Ishikawa (cell line): ENCODE data around the gene FANCD2.

ENCODE experiments used
- CEBPB ChIP-seq: IDR thresholded peaks from 2 replicates; pipeline ENCODE4 v1.6.1; 2012
- CREB1 ChIP-seq: IDR thresholded peaks from 2 replicates; pipeline ENCODE4 v1.6.1; 2012; ENCODE audit warnings: low read depth
- EGR1 ChIP-seq: IDR thresholded peaks from 2 replicates; pipeline ENCODE4 v1.6.1; 2012
- EP300 ChIP-seq: IDR thresholded peaks from 2 replicates; pipeline ENCODE4 v1.6.1; 2012; ENCODE audit warnings: borderline replicate concordance
- FOXM1 ChIP-seq: IDR thresholded peaks from 2 replicates; pipeline ENCODE4 v1.6.1; 2012; ENCODE audit warnings: low read depth, borderline replicate concordance
- MAX ChIP-seq: IDR thresholded peaks from 2 replicates; pipeline ENCODE4 v1.6.1; 2012
- RAD21 ChIP-seq: IDR thresholded peaks from 2 replicates; pipeline ENCODE4 v1.6.1; 2012; ENCODE audit warnings: low read depth
- TAF1 ChIP-seq: IDR thresholded peaks from 2 replicates; pipeline ENCODE4 v1.6.1; 2012; ENCODE audit warnings: low read depth, mild to moderate bottlenecking
- USF1 ChIP-seq: IDR thresholded peaks from 2 replicates; pipeline ENCODE4 v1.6.1; 2012
- YY1 ChIP-seq: IDR thresholded peaks from 2 replicates; pipeline ENCODE4 v1.6.1; 2012; ENCODE audit warnings: low read depth
- TF ChIP-seq, protein P1 (sequence below): IDR thresholded peaks from 2 replicates; pipeline ENCODE4 v1.6.1; 2012; ENCODE audit warnings: low read depth, mild to moderate bottlenecking

DNA sequence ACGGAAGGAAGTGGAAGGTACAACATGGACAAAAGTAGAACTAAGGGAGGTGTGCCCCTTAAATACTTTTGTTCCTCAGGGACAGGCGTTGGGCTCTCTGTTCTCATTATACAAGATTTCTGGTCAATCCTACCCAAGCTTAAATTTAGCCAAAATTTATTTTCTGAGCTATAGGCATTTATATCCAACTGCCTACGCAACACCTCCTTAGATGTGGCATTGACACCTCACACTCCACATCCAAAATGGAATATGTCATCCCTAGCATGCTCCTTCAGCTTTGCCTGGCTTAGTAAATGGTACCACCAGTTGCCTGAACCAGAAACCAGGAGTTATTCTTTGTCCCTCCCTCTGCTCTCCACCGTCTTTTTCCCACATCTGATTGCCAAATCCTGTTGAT is 55.6 kb downstream of the FANCD2 start:
- TF ChIP-seq YY1: no peak
- TF ChIP-seq USF1: no peak
- no peak for TF ChIP-seq CREB1
- TF ChIP-seq EP300: no peak
- no peak for TF ChIP-seq TAF1
- TF ChIP-seq MAX: no peak
- no peak for TF ChIP-seq FOXM1
- TF ChIP-seq, protein P1, sequence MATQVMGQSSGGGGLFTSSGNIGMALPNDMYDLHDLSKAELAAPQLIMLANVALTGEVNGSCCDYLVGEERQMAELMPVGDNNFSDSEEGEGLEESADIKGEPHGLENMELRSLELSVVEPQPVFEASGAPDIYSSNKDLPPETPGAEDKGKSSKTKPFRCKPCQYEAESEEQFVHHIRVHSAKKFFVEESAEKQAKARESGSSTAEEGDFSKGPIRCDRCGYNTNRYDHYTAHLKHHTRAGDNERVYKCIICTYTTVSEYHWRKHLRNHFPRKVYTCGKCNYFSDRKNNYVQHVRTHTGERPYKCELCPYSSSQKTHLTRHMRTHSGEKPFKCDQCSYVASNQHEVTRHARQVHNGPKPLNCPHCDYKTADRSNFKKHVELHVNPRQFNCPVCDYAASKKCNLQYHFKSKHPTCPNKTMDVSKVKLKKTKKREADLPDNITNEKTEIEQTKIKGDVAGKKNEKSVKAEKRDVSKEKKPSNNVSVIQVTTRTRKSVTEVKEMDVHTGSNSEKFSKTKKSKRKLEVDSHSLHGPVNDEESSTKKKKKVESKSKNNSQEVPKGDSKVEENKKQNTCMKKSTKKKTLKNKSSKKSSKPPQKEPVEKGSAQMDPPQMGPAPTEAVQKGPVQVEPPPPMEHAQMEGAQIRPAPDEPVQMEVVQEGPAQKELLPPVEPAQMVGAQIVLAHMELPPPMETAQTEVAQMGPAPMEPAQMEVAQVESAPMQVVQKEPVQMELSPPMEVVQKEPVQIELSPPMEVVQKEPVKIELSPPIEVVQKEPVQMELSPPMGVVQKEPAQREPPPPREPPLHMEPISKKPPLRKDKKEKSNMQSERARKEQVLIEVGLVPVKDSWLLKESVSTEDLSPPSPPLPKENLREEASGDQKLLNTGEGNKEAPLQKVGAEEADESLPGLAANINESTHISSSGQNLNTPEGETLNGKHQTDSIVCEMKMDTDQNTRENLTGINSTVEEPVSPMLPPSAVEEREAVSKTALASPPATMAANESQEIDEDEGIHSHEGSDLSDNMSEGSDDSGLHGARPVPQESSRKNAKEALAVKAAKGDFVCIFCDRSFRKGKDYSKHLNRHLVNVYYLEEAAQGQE: no peak
- TF ChIP-seq RAD21: no peak
- TF ChIP-seq EGR1: no peak
- TF ChIP-seq CEBPB: no peak
